ENCODE results near the gene PTCD2.
A peak's percentile ranks its signal among the peaks of the same experiment; 100 is the strongest.

The PTCD2 gene

DNA sequence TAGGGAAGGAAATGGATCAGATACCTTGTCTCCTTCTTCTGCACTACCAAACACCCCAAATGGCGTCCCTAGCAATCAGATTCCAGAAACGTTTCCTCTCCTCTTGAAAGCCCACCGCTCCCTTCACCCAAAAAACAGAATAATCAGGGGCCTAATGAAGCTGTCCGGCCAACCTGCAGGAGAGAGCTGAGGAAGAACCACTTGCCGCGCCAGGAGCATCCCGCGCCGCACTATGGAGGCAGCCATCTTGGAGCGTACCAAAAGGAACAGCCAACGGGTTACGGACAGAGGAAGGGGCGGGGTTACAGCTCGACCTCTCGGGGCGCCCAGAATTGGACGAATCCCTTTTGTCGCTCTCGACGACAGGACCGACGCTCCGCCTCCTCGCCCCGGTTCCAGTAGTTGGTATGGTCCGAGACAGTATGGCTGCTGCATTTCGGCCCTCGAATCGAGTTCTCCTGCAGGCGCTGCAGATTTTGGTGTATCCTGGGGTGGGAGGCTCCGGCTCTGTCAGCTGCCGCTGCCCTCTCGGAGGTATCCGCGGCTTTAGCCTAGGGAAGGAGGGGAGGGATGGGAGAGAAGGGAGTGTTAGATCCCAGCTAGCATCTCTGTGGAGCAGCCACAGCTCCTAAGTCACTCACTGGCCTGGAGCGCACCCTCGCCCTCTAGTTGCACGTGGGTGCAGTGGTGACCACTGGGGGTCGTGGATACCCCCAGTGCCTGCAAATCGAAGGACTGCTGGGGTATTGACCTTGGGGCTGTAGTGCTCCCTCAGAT, at the start of gene PTCD2, which contains the start of gene MRPS27:
PTCD2 (plus strand) TSS at position 398 of the 777 bp plus-strand sequence; CDS start at position 408, 10 bp downstream.
MRPS27 (minus strand) TSS at position 265 of the 777 bp plus-strand sequence; CDS start at position 246, 19 bp downstream.
- Histone ChIP-seq H3K4me1 (ENCODE audit: insufficient read depth, low read length, poor library complexity, severe bottlenecking) (peaks cover 16% of the 10 kb centered on the region), H3K4me2 (ENCODE audit: low read depth, low read length, poor library complexity, severe bottlenecking) (peak within 1 kb of the TSS; percentile 78), H2AFZ (ENCODE audit: low read length) (peak within 1 kb of the TSS; percentile 68), H3K79me2 (ENCODE audit: insufficient read depth, low read length) (peaks cover 47% of the 10 kb centered on the region), H4K20me1 (ENCODE audit: insufficient read depth, low read length, poor library complexity, severe bottlenecking) (peaks cover 3% of the 10 kb centered on the region), H3K9ac (ENCODE audit: low read depth, low read length, poor library complexity, severe bottlenecking) (peak within 1 kb of the TSS; percentile 84), H3K9me2 (replicated peaks; ENCODE audit: low read depth, low read length) (no peaks in the 10 kb centered on the region), H3K36me3 (ENCODE audit: insufficient read depth, low read length) (no peaks in the 10 kb centered on the region), H3K27me3 (ENCODE audit: insufficient read depth, low read length, poor library complexity, severe bottlenecking) (no peaks in the 10 kb centered on the region), H3K9me3 (ENCODE audit: insufficient read depth, low read depth, low read length) (no peaks in the 10 kb centered on the region), H3F3A (ENCODE audit: low read depth) (no peaks in the 10 kb centered on the region), H3K4me3 (ENCODE audit: low read length, poor library complexity, severe bottlenecking) (peak within 1 kb of the TSS; percentile 82)
- TF ChIP-seq CTCF (conservative IDR thresholded peaks at IDR 0.05; ENCODE audit: low read length) (peak; percentile 39), EZH2phosphoT487 (IDR thresholded peaks at IDR 0.05; ENCODE audit: borderline replicate concordance) (no peak)

DNA sequence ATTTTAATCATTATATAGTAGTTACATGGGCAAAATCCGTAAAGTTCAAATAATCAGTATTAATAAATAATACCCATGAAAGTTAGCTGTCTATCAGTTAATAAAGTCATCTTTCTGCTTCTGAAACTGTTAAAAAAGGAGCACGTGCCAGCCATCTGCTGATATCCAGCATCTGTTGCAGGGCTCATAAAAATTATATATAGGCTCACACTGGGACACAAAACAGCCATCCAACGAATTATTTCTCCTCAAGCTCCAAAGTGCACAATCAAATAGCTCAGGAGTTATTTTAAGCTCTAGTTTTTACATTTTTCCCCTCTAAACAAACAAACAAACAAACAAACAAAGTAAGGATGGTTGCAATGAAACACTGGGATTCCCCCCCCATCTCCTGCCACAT, 48.5 kb upstream of the PTCD2 start:
- H3K9ac ChIP-seq (ENCODE audit: low read depth, low read length, poor library complexity, severe bottlenecking) = no peak overlapping the region
- no peaks in the 10 kb centered on the region for H3K27me3 ChIP-seq (ENCODE audit: insufficient read depth, low read length, poor library complexity, severe bottlenecking)
- no peak overlapping the region for H3K4me3 ChIP-seq (ENCODE audit: low read length, poor library complexity, severe bottlenecking)
- H3F3A ChIP-seq (ENCODE audit: low read depth) = no peaks in the 10 kb centered on the region
- H3K79me2 ChIP-seq (ENCODE audit: insufficient read depth, low read length) = peaks cover 16% of the 10 kb centered on the region; the same call in 1 of the 2 replicates
- H3K4me1 ChIP-seq (ENCODE audit: insufficient read depth, low read length, poor library complexity, severe bottlenecking) = peaks cover 4% of the 10 kb centered on the region
- H2AFZ ChIP-seq (ENCODE audit: low read length) = no peak overlapping the region
- no peaks in the 10 kb centered on the region for H4K20me1 ChIP-seq (ENCODE audit: insufficient read depth, low read length, poor library complexity, severe bottlenecking)
- H3K36me3 ChIP-seq (ENCODE audit: insufficient read depth, low read length) = no peaks in the 10 kb centered on the region
- TF ChIP-seq CTCF (conservative IDR thresholded peaks at IDR 0.05; ENCODE audit: low read length) = no peak
- H3K4me2 ChIP-seq (ENCODE audit: low read depth, low read length, poor library complexity, severe bottlenecking) = no peak overlapping the region
- no peaks in the 10 kb centered on the region for H3K9me3 ChIP-seq (ENCODE audit: insufficient read depth, low read depth, low read length)
- no peaks in the 10 kb centered on the region for H3K9me2 ChIP-seq (replicated peaks; ENCODE audit: low read depth, low read length)

- no peak overlapping the region for H3K4me2 ChIP-seq (ENCODE audit: low read depth, low read length, poor library complexity, severe bottlenecking)
- H3K4me3 ChIP-seq (ENCODE audit: low read length, poor library complexity, severe bottlenecking) = no peak overlapping the region
- no peak overlapping the region for H2AFZ ChIP-seq (ENCODE audit: low read length)
- no peaks in the 10 kb centered on the region for H3K9me3 ChIP-seq (ENCODE audit: insufficient read depth, low read depth, low read length)
- no peak overlapping the region for H3K9ac ChIP-seq (ENCODE audit: low read depth, low read length, poor library complexity, severe bottlenecking)
- H3K79me2 ChIP-seq (ENCODE audit: insufficient read depth, low read length) = peaks cover 16% of the 10 kb centered on the region; the same call in 1 of the 2 replicates
- H3K4me1 ChIP-seq (ENCODE audit: insufficient read depth, low read length, poor library complexity, severe bottlenecking) = peaks cover 4% of the 10 kb centered on the region
- H4K20me1 ChIP-seq (ENCODE audit: insufficient read depth, low read length, poor library complexity, severe bottlenecking) = no peaks in the 10 kb centered on the region
- TF ChIP-seq EZH2phosphoT487 (IDR thresholded peaks at IDR 0.05; ENCODE audit: borderline replicate concordance) (no peak), CTCF (conservative IDR thresholded peaks at IDR 0.05; ENCODE audit: low read length) (no peak)
- H3K27me3 ChIP-seq (ENCODE audit: insufficient read depth, low read length, poor library complexity, severe bottlenecking) = no peaks in the 10 kb centered on the region
- H3F3A ChIP-seq (ENCODE audit: low read depth) = no peaks in the 10 kb centered on the region
- H3K36me3 ChIP-seq (ENCODE audit: insufficient read depth, low read length) = no peaks in the 10 kb centered on the region
- H3K9me2 ChIP-seq (replicated peaks; ENCODE audit: low read depth, low read length) = no peaks in the 10 kb centered on the region
Observed at GRCh38 chr5:72272398-72272797, 47.8 kb upstream of the PTCD2 start.
